Activated T-cell treated with anti-CD3 and anti-CD28 coated beads, Interleukin-2, amount 50 U/mL, for 72 hours (primary cell): ENCODE data around the gene SYNPO2. TPM values are rescaled to one million over a fixed set of nuclear protein-coding genes. Genes with fewer than 3 reads are reported as not detected.

Experiments
- ATAC-seq, 2 donors: fragments of 150-1000 bp; cut with Tn5 transposase; replicated peaks in 1 of 2; 2 replicates each; pipeline ENCODE4 v1.10.0; 2021; ENCODE audit warnings: moderate library complexity in 2 of 2, mild to moderate bottlenecking in 1 of 2
- DNase-seq, 2 donors: peaks; one replicate each; pipeline ENCODE4 v3.0.0; 2021 to 2022; ENCODE audit warnings: mixed read lengths in 1 of 2
- H3K27ac Mint-ChIP-seq: one replicate; pipeline ENCODE4 v1.8.0; 2022; ENCODE audit warnings: mild to moderate bottlenecking, moderate library complexity, mixed read lengths
- H3K27me3 Mint-ChIP-seq: one replicate; pipeline ENCODE4 v1.8.0; 2022; ENCODE audit warnings: low read depth, mixed read lengths
- H3K36me3 Mint-ChIP-seq, 2 donors: one replicate each; pipeline ENCODE4 v1.8.0; 2022; ENCODE audit warnings: mixed read lengths in 2 of 2, mild to moderate bottlenecking in 1 of 2; ENCODE audit not compliant: insufficient read depth in 2 of 2
- H3K4me1 Mint-ChIP-seq: one replicate; pipeline ENCODE4 v1.8.0; 2022; ENCODE audit warnings: low read depth, mixed read lengths
- H3K4me3 Mint-ChIP-seq, 2 donors: one replicate each; pipeline ENCODE4 v1.8.0; 2022; ENCODE audit warnings: mild to moderate bottlenecking in 2 of 2, mixed read lengths in 2 of 2, moderate library complexity in 2 of 2
- H3K9me3 Mint-ChIP-seq, 2 donors: one replicate each; pipeline ENCODE4 v1.8.0; 2022; ENCODE audit warnings: mixed read lengths in 2 of 2
- total RNA-seq, 2 donors: library from RNA; stranded (reverse); gene quantifications; one replicate each; pipeline ENCODE4 v1.2.3, GENCODE V29; 2022

Gene SYNPO2
- total RNA-seq, 2 donors from 2014 or later, result 0.31 to 0.35 TPM

DNA sequence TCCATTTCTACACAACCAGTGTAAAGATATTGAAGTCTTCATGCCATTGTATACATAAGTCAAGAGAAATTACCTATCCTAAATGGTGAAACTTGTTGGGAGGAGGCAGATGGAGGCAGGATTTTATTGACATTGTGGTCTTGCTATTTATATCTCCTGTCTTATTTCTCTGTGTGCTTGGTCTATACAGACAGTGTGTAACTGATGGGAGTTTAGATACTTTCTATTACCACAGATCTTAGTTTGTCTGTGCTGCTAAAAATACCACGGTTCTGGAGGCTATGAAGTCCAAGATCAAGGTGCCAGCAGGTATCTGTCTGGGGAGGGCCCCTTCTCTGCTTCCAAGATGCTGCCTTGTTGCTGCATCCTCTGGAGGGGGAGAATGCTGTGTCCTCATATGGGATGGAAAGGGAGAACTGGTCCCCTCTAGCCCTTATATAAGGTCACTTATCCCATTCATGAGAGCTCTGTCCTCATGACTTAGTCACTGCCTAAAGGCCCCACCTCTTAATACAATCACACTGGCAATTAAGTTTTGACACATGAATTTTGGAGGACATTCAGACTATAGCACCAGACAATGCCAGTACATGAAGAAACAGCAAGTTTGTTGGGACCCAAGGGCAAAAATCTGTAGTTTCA lies 62.4 kb downstream of the SYNPO2 start:
- Mint-ChIP-seq H3K27ac (no peak overlapping the region), H3K36me3 (no peaks in the 10 kb centered on the region), H3K9me3 (no peaks in the 10 kb centered on the region), H3K27me3 (peaks cover 5% of the 10 kb centered on the region), H3K4me1 (no peaks in the 10 kb centered on the region), H3K4me3 (no peak overlapping the region)
- ATAC-seq (no peak), DNase-seq (no peak)

DNA sequence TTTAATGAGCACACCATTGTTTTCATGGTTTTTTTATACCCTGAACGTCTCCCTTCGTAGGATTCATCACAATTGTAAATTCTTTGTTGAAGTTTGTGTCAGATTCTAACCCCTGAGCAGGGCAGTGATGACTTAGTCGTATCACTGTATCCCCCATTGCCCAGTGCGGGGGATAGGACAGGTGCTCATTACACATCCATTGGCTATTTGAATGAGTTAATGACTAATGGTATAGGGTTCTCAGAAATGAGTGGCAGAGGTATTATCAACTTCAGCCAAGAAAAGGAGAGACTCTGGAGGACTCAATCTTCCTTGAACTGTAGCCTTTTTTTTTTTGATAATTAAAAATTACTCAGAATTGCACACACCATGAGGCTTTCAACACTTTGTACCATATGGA lies 64.6 kb downstream of the SYNPO2 start:
- H3K9me3 Mint-ChIP-seq, result no peaks in the 10 kb centered on the region
- H3K27ac Mint-ChIP-seq, result no peak overlapping the region
- no peaks in the 10 kb centered on the region for H3K36me3 Mint-ChIP-seq
- H3K4me1 Mint-ChIP-seq, result no peaks in the 10 kb centered on the region
- ATAC-seq, result no peak
- H3K27me3 Mint-ChIP-seq, result peaks cover 5% of the 10 kb centered on the region
- DNase-seq, result no peak
- H3K4me3 Mint-ChIP-seq, result no peak overlapping the region

DNA sequence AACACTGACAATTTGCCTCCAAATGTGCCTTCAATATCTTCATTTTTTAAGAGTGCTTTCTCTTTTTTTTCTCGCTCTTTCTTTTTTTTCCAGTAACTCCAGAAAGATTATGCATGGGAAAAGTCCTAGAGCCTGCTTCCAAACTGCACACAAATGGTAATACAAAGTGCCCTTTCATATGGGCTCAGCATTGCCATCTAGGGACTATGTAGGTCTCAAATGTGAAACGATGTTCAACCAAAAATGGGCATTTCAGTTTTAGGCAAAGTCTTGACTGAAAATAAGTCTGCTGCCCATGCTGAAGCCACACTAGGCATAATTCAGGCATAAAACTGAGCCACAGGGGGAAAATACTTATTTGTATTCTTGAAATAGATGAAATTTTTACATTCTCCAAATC lies 65.6 kb downstream of the SYNPO2 start:
- no peaks in the 10 kb centered on the region for H3K36me3 Mint-ChIP-seq
- H3K4me3 Mint-ChIP-seq, result no peak overlapping the region
- DNase-seq, result no peak
- no peaks in the 10 kb centered on the region for H3K9me3 Mint-ChIP-seq
- no peaks in the 10 kb centered on the region for H3K4me1 Mint-ChIP-seq
- H3K27ac Mint-ChIP-seq, result no peak overlapping the region
- H3K27me3 Mint-ChIP-seq, result peaks cover 5% of the 10 kb centered on the region
- ATAC-seq, result no peak

DNA sequence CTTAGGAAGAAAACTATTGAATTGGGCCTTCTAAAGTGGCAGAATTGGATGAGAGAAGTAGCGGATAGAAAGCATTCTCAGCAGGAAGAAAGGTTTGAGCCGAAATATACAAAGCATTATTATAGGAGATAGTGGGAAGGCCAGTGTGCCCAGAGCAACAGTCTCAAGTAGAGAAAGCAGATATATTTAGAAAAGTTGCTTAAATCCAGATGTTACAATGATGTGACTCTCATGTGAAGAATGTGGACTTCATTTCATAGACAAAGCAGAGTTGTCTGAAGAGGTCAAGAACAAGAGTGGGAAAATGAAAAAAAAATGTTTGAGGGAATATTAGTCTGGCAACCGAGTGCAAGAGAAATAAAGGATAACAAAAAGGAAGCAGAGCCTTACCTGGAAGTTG lies 66.9 kb downstream of the SYNPO2 start:
- no peaks in the 10 kb centered on the region for H3K36me3 Mint-ChIP-seq
- no peak overlapping the region for H3K4me3 Mint-ChIP-seq
- H3K4me1 Mint-ChIP-seq, result no peaks in the 10 kb centered on the region
- H3K9me3 Mint-ChIP-seq, result no peaks in the 10 kb centered on the region
- ATAC-seq (no peak), DNase-seq (no peak)
- peaks cover 5% of the 10 kb centered on the region for H3K27me3 Mint-ChIP-seq
- H3K27ac Mint-ChIP-seq, result no peak overlapping the region

DNA sequence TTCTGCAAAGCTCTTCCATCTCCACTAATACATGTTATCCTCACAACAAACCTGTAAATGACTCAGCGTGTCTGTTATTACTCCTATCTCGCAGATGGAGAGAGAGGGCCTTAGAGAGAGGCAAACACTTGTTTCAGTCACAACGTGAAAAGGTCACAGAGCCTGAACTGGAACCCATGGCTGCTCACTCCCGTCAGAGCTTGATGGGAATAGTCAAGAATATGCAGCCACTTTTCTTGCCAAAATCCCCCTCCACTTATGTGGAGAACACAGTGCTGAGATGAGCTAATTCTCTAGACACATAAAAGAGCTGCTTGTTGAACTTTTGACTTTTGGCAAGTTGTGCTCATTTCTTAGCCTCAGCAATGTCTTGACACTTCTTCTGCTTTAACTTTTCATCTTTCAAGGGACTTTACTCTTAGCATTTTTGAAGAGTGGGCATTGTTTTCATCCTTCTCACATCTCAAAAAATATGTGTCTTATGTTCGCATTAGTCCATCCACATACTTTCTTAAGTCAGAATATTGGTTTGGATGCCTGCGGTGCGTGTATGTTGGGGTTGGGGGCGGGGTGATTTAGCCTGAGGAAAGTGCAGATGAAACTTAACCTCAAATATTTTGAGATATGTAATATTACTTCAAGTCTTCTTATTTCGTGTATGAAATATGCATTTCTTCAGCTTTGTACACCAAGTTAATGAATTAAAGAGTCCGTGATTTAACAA lies 69.2 kb downstream of the SYNPO2 start:
- ATAC-seq (no peak), DNase-seq (no peak)
- no peak overlapping the region for H3K4me3 Mint-ChIP-seq
- no peaks in the 10 kb centered on the region for H3K36me3 Mint-ChIP-seq
- no peaks in the 10 kb centered on the region for H3K4me1 Mint-ChIP-seq
- peaks cover 5% of the 10 kb centered on the region for H3K27me3 Mint-ChIP-seq
- no peaks in the 10 kb centered on the region for H3K9me3 Mint-ChIP-seq
- no peak overlapping the region for H3K27ac Mint-ChIP-seq

DNA sequence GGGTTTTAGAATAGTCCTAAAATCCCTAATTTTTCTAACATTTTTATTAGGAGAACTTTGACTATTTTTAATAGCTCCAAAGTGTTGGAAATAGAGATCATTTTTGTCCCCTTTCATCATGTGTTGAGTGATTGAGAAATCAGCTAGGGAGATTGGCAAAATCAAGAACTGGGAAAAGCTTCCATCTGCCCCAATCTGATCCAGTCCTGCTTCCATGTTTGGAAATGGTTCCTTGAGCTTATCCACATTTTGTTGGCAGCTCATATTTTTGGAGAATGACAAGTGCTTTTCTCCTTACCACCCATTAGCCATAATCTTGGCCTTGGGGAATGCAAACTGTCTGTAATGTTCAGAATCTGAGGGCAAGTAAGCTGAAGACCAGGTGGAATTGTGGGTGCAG lies 73.9 kb downstream of the SYNPO2 start:
- H3K4me1 Mint-ChIP-seq, result no peaks in the 10 kb centered on the region

DNA sequence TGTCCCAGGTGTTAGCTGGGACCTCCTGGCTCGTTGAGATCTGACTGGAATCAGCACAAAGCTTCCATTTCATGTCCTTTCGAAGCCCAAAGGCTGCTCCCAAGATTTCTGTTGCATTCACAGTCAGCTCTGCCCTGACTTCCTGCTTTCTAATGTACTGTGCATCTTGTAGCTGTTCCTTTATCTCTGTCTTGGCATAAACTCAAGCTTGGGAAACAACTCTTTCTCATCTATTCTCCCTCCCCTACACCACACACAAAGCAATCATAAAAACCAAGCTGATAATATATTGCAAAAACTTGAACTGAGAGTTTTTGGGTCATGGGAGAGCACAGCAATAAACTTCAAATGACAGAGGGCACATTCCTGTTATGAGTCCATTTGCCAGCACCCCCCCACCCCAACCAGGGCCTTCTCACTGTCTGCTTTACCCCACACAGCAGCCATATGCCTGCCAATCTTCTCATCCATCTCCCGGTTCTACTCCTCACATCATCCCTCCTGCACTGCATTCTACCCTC lies 76.3 kb downstream of the SYNPO2 start:
- ATAC-seq, result no peak
- H3K27me3 Mint-ChIP-seq, result no peaks in the 10 kb centered on the region
- no peak for DNase-seq
- H3K4me3 Mint-ChIP-seq, result no peak overlapping the region
- H3K27ac Mint-ChIP-seq, result no peak overlapping the region
- H3K9me3 Mint-ChIP-seq, result no peaks in the 10 kb centered on the region
- H3K4me1 Mint-ChIP-seq, result peaks cover 8% of the 10 kb centered on the region
- no peaks in the 10 kb centered on the region for H3K36me3 Mint-ChIP-seq

More for the DNA sequence above, 73.9 kb downstream of the SYNPO2 start:
- H3K27me3 Mint-ChIP-seq, result no peaks in the 10 kb centered on the region
- no peak overlapping the region for H3K4me3 Mint-ChIP-seq
- no peak for DNase-seq
- H3K9me3 Mint-ChIP-seq, result no peaks in the 10 kb centered on the region
- ATAC-seq, result no peak
- no peak overlapping the region for H3K27ac Mint-ChIP-seq
- H3K36me3 Mint-ChIP-seq, result no peaks in the 10 kb centered on the region

DNA sequence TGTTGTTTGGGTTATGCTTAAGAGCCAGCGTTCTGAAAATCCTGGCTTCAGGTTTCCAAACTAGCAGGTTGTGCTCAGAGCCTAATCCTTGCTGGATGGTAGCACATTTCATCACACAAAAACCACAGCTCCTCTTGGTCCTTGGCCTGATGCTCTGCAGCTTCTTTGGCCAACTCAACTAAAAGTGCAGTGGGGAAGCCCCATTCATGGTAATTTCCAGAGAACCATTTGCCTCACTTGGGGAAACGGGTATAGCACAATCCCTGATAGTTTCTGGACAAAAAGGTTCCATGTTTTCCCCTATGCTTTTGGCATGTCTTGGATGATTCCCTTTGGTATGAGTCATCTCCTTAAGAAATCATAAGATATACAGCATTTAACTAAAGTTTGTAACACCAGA lies 78.7 kb downstream of the SYNPO2 start:
- Mint-ChIP-seq H3K36me3 (no peaks in the 10 kb centered on the region), H3K9me3 (no peaks in the 10 kb centered on the region), H3K27ac (no peak overlapping the region), H3K27me3 (no peaks in the 10 kb centered on the region), H3K4me1 (peaks cover 8% of the 10 kb centered on the region), H3K4me3 (no peak overlapping the region)
- DNase-seq (no peak), ATAC-seq (no peak)

DNA sequence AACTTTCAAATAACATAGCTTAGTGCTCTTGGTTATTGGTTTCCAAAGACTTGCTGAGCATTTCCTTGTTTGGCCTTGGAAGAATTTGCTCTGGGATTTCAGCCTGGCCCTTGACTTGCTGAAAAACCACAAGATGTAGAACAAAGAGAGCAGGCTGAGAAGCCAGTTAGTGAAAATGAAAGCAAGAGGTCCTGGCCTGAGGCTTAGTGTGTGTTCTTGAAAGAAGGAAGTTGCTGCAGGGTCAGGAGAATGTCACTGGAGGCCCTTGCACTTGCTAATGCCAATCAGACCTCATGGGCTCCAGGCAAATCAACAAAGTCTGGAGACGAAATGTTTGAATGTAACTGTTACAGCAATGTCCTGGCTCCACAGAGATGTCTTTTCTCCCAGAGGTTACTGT lies 79.4 kb downstream of the SYNPO2 start:
- peak; percentile 34 to 71 for ATAC-seq
- Mint-ChIP-seq H3K4me1 (peaks cover 8% of the 10 kb centered on the region), H3K36me3 (no peaks in the 10 kb centered on the region), H3K27me3 (no peaks in the 10 kb centered on the region), H3K27ac (peak overlapping the region; percentile 30), H3K9me3 (no peaks in the 10 kb centered on the region), H3K4me3 (peak overlapping the region in 1 of 2 donors; percentile 44)
- no peak for DNase-seq

DNA sequence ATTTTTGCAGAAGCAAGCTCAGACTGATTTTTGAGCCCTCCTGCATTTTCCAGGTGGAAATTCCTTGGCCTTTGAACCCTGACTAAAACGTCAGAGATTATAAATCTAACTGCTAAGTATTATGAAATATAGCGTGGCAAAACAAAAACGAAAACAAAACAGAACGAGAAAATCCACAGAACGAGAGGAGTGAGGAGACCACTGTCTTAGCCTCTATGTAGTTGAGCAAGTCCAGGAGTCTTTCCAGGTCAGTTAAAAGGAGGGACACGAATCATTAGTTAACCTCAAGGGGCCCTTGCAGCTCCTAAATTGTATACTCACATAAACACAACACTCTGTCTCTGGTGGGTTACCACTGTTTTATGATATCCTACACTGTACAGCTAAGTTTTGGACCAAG lies 80.2 kb downstream of the SYNPO2 start:
- ATAC-seq (no peak), DNase-seq (no peak)
- H3K27ac Mint-ChIP-seq, result no peak overlapping the region
- H3K27me3 Mint-ChIP-seq, result no peaks in the 10 kb centered on the region
- H3K4me3 Mint-ChIP-seq, result no peak overlapping the region
- no peaks in the 10 kb centered on the region for H3K9me3 Mint-ChIP-seq
- peaks cover 8% of the 10 kb centered on the region for H3K4me1 Mint-ChIP-seq
- no peaks in the 10 kb centered on the region for H3K36me3 Mint-ChIP-seq

DNA sequence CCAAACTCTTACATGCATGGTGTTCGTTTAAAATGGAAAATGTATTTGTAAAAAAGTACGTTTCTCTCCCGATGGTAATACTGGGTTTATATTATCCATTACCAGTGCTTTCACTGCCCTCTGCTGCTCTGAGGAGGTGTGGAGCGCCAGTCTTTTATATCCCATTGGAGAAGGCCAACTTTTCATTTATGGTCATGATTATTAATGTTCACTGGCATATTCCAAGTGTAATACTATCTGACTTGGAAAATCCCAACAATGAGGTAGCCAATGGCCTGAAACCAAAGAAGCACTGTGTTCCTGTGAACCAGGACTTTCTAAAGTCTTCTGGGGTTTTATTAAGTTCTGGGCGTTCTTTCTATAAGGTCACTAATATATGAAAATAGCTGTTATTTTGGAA lies 80.7 kb downstream of the SYNPO2 start:
- Mint-ChIP-seq H3K9me3 (no peaks in the 10 kb centered on the region), H3K4me1 (peaks cover 8% of the 10 kb centered on the region), H3K36me3 (no peaks in the 10 kb centered on the region), H3K4me3 (no peak overlapping the region), H3K27ac (no peak overlapping the region), H3K27me3 (no peaks in the 10 kb centered on the region)
- ATAC-seq (no peak), DNase-seq (no peak)

DNA sequence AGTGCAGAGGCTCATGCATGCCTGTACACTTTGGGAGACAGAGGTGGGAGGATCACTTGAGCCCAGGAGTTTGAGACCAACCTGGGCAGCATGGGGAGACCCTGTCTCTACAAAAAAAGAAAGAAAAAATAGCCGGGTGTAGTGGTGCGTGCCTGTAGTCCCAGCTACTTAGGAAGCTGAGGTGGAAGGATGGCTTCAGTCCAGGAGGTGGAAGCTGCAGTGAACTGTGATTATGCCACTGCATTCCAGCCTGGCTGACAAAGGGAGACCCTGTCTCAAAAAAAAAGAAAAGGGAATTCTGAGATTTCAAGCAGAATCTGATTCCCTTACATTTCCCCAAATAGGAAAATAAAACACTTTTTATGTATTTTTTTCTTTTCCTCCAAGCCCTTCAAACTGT lies 83.5 kb downstream of the SYNPO2 start:
- Mint-ChIP-seq H3K36me3 (no peaks in the 10 kb centered on the region), H3K4me3 (no peak overlapping the region), H3K9me3 (no peaks in the 10 kb centered on the region), H3K27me3 (no peaks in the 10 kb centered on the region), H3K4me1 (peaks cover 8% of the 10 kb centered on the region), H3K27ac (no peak overlapping the region)
- ATAC-seq (no peak), DNase-seq (no peak)

DNA sequence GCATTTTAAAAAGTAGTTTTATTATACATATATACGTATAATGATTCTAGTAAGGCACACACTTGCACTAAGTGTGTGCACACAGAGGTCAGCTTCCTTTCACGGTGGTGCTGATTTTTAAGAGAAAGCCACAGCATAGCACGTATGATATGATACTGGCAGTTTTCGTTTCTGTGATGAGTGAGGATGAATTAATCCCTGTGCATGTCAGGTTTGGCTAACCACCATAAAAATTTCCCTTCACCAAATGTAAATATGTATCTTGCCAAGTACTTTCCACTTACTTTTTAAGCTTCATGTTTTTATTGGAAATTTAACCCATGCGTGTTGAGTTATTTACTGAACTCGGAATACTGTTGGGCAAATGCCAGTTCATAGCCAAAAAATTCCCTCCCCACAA lies 84.6 kb downstream of the SYNPO2 start:
- Mint-ChIP-seq H3K36me3 (no peaks in the 10 kb centered on the region), H3K27ac (no peak overlapping the region), H3K9me3 (no peaks in the 10 kb centered on the region), H3K4me3 (no peak overlapping the region), H3K4me1 (peaks cover 2% of the 10 kb centered on the region), H3K27me3 (no peaks in the 10 kb centered on the region)
- DNase-seq (no peak), ATAC-seq (no peak)

DNA sequence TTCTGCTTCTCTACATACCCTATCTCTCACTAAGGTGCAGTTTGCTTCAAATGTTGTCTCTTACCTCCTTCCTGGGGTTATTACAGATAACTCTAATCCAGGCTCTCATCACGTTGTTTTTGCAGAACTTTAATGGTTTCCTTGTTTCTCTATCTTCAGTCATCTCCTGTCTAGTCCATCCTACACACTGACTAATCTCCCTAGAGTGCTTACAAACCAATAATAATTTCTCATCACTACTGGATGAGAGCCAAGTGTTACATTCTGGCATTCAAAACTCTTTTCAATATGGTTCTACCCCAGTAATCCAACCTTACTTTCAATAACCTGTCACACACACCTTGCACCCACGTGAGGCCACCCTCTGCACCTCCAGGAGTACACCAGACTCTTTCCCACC lies 86.1 kb downstream of the SYNPO2 start:
- H3K9me3 Mint-ChIP-seq, result no peaks in the 10 kb centered on the region
- no peak overlapping the region for H3K27ac Mint-ChIP-seq
- no peaks in the 10 kb centered on the region for H3K4me1 Mint-ChIP-seq
- no peak overlapping the region for H3K4me3 Mint-ChIP-seq
- ATAC-seq (no peak), DNase-seq (no peak)
- H3K27me3 Mint-ChIP-seq, result no peaks in the 10 kb centered on the region
- no peaks in the 10 kb centered on the region for H3K36me3 Mint-ChIP-seq
